HL-60 (cell line): ENCODE data around the gene AJUBA.

Source experiments
- GABPA ChIP-seq: IDR thresholded peaks from 2 replicates; pipeline ENCODE4 v1.6.1; 2012; ENCODE audit warnings: low read depth
- POLR2AphosphoS5 ChIP-seq: IDR thresholded peaks from 2 replicates; pipeline ENCODE4 v1.6.1; 2012; ENCODE audit warnings: low read depth
- TF ChIP-seq, protein P1 (sequence below): IDR thresholded peaks from one replicate; pipeline ENCODE4 v1.5.1; 2011; ENCODE audit warnings: low read length, control low read depth, inconsistent platforms; ENCODE audit not compliant: insufficient read depth
- TF ChIP-seq, protein P2 (sequence below): IDR thresholded peaks from 2 replicates; pipeline ENCODE4 v1.6.1; 2012; ENCODE audit warnings: low read depth; ENCODE audit not compliant: insufficient replicate concordance

DNA sequence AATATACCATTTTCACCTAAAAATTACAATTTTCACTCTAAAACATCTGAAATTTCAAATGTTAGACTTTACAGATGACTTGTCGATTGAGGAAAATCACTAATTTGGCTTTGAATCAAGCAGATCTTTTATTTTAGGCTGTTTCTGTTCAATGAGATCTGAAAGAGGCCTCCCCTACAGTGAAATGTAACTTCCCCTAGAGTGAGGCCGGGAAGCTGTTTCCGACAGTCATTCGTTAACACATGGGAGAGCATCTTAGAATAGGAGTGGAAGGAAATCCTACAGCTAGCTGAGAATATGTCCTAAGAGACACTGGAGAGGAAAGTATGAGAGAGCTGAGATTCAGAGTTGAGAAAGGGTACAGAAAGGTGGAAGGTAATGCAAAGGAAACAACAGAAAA is 33.3 kb upstream of the AJUBA start:
- TF ChIP-seq POLR2AphosphoS5 (no peak), GABPA (no peak)
- TF ChIP-seq, protein P1, sequence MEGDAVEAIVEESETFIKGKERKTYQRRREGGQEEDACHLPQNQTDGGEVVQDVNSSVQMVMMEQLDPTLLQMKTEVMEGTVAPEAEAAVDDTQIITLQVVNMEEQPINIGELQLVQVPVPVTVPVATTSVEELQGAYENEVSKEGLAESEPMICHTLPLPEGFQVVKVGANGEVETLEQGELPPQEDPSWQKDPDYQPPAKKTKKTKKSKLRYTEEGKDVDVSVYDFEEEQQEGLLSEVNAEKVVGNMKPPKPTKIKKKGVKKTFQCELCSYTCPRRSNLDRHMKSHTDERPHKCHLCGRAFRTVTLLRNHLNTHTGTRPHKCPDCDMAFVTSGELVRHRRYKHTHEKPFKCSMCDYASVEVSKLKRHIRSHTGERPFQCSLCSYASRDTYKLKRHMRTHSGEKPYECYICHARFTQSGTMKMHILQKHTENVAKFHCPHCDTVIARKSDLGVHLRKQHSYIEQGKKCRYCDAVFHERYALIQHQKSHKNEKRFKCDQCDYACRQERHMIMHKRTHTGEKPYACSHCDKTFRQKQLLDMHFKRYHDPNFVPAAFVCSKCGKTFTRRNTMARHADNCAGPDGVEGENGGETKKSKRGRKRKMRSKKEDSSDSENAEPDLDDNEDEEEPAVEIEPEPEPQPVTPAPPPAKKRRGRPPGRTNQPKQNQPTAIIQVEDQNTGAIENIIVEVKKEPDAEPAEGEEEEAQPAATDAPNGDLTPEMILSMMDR = no peak
- TF ChIP-seq, protein P2, sequence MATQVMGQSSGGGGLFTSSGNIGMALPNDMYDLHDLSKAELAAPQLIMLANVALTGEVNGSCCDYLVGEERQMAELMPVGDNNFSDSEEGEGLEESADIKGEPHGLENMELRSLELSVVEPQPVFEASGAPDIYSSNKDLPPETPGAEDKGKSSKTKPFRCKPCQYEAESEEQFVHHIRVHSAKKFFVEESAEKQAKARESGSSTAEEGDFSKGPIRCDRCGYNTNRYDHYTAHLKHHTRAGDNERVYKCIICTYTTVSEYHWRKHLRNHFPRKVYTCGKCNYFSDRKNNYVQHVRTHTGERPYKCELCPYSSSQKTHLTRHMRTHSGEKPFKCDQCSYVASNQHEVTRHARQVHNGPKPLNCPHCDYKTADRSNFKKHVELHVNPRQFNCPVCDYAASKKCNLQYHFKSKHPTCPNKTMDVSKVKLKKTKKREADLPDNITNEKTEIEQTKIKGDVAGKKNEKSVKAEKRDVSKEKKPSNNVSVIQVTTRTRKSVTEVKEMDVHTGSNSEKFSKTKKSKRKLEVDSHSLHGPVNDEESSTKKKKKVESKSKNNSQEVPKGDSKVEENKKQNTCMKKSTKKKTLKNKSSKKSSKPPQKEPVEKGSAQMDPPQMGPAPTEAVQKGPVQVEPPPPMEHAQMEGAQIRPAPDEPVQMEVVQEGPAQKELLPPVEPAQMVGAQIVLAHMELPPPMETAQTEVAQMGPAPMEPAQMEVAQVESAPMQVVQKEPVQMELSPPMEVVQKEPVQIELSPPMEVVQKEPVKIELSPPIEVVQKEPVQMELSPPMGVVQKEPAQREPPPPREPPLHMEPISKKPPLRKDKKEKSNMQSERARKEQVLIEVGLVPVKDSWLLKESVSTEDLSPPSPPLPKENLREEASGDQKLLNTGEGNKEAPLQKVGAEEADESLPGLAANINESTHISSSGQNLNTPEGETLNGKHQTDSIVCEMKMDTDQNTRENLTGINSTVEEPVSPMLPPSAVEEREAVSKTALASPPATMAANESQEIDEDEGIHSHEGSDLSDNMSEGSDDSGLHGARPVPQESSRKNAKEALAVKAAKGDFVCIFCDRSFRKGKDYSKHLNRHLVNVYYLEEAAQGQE = no peak
